Adrenal gland (tissue), 12 donors: Measurements from ENCODE around the gene NPAS3. TPM values are rescaled to one million over a fixed set of nuclear protein-coding genes. Genes with fewer than 3 reads are reported as not detected.

Source experiments
- DNase-seq, 7 donors: peaks; one replicate each; pipeline ENCODE4 v3.0.0-alpha.2; 2019 to 2020
- H3K27ac ChIP-seq, 5 donors: fragments of 200-600 bp; sonication (generic) in 4 of 5; 1 replicate in 3 of 5; 2 replicates in 2 of 5; pipeline versions ENCODE4 v1.5.1 to v1.8.0; 2016 to 2020; ENCODE audit warnings: mild to moderate bottlenecking in 1 of 5
- H3K27me3 ChIP-seq: fragments of 200-600 bp; 2 replicates; pipeline ENCODE4 v1.8.0; 2021
- H3K36me3 ChIP-seq, 2 donors: fragments of 200-600 bp; replicated peaks in 1 of 2; 1 replicate in 1 of 2; 2 replicates in 1 of 2; pipeline versions ENCODE4 v1.5.1 to v1.8.0; 2018 to 2022
- H3K4me1 ChIP-seq, 2 donors: fragments of 200-600 bp; replicated peaks in 1 of 2; 1 replicate in 1 of 2; 2 replicates in 1 of 2; pipeline versions ENCODE4 v1.5.1 to v1.8.0; 2018 to 2021
- H3K4me3 ChIP-seq, 4 donors: fragments of 200-600 bp; sonication (generic) in 3 of 4; one replicate each; pipeline ENCODE4 v1.5.1; 2016 to 2018
- H3K9me3 ChIP-seq, 3 donors: fragments of 200-600 bp; sonication (generic) in 1 of 3; replicated peaks in 1 of 3; 1 replicate in 2 of 3; 2 replicates in 1 of 3; pipeline versions ENCODE4 v1.5.1 to v1.8.0; 2016 to 2021
- POLR2A ChIP-seq, 2 donors: fragments of 450-650 bp; IDR thresholded peaks; one replicate each; pipeline ENCODE4 v1.6.1; 2017; ENCODE audit warnings: antibody characterized with exemption in 2 of 2, mild to moderate bottlenecking in 2 of 2, moderate library complexity in 1 of 2
- WGBS, 4 donors: extraction: QIAGEN DNeasy Blood & Tissue Kit in 2 of 4; methylation state at CpG; one replicate each; pipeline versions ENCODE4 v1.1.5 to v1.1.7; 2013 to 2017; 5-methylcytosine and 5-hydroxymethylcytosine counted together
- intact Hi-C, 2 donors: fragments of 100-400 bp; cut with DNase I; formaldehyde crosslinking; loops; one replicate each; pipeline versions ENCODE4 v1.14.1 to v1.15.0; 2022 to 2023
- polyA plus RNA-seq, 3 donors: library from polyadenylated mRNA; stranded (reverse); fragments of 200-250 nt in 2 of 3; fragments of 350-450 nt in 1 of 3; fragmentation: Illumina TruSeq in 1 of 3; extraction: RNeasy Lipid Tissue Mini Kit (QIAGEN cat#74804) in 1 of 3; gene quantifications; one replicate each; pipeline ENCODE4 v1.2.3, GENCODE V29; 2013 to 2014
- total RNA-seq, 9 donors: library from RNA; depleted of rRNA in 4 of 9; stranded (reverse); fragments of >200 nt in 4 of 9; fragments of 120-200 nt in 1 of 9; fragmentation: NEBNext Ultra II Directional in 1 of 9; extraction: Animal tissue kit (Norgen Biotek cat#: 25700) in 1 of 9; gene quantifications; one replicate each; pipeline versions ENCODE4 v1.1.0 to v1.2.4, GENCODE V29; 2013 to 2023
- TF ChIP-seq, protein P1 (sequence below), 6 experiments: fragments of 450-650 bp in 4 of 6; fragments of 200-600 bp in 2 of 6; sonication (generic) in 1 of 6; IDR thresholded peaks; 1 replicate in 5 of 6; 2 replicates in 1 of 6; pipeline versions ENCODE4 v1.5.1 to v1.8.0; 2016 to 2021; ENCODE audit warnings: antibody characterized with exemption in 6 of 6, mild to moderate bottlenecking in 2 of 6, moderate library complexity in 1 of 6
- donor health status: healthy with polysubstance abuse.
- donor health status: Bipolar disorder and iron deficiency.
- donor health status: DM: yes; HTN: yes; CAD: no.
- donor health status: DM: no; HTN: no; CAD: no.
- donor health status: DM: no; HTN: no; CAD: no.
- donor health status: DM: yes; HTN: yes; CAD: no.

Gene NPAS3
- total and polyA plus RNA-seq, 12 donors, result 0.36 to 7.5 (median 1.5) TPM

DNA sequence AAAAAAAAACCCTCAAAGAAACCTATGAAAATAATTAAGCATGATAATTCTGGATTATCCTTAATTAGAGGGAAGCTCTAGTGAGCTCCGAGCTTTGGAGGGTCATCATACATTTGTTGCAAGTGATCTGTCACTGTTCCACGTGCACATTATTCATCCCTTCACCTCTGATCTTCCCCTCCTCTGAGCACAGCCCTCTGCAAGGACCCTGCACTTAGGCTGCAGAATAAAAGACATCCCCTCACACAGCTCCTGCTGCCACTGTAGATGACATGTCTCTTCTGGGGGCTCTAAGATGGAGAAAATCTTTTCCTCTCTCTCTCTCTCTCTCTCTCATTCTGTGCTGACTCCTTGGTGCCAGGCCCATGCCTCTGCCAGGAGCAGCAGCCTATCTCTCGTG is 711.8 kb downstream of the NPAS3 start:
- no peak overlapping the region for H3K27ac ChIP-seq
- no peak for TF ChIP-seq POLR2A (IDR thresholded peaks at IDR 0.05)
- TF ChIP-seq, protein P1, sequence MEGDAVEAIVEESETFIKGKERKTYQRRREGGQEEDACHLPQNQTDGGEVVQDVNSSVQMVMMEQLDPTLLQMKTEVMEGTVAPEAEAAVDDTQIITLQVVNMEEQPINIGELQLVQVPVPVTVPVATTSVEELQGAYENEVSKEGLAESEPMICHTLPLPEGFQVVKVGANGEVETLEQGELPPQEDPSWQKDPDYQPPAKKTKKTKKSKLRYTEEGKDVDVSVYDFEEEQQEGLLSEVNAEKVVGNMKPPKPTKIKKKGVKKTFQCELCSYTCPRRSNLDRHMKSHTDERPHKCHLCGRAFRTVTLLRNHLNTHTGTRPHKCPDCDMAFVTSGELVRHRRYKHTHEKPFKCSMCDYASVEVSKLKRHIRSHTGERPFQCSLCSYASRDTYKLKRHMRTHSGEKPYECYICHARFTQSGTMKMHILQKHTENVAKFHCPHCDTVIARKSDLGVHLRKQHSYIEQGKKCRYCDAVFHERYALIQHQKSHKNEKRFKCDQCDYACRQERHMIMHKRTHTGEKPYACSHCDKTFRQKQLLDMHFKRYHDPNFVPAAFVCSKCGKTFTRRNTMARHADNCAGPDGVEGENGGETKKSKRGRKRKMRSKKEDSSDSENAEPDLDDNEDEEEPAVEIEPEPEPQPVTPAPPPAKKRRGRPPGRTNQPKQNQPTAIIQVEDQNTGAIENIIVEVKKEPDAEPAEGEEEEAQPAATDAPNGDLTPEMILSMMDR (IDR thresholded peaks at IDR 0.05), result no peak
- H3K27me3 ChIP-seq, result no peaks in the 10 kb centered on the region
- intact Hi-C loops, result no loop called here
- no peaks in the 10 kb centered on the region for H3K36me3 ChIP-seq
- WGBS, 4 donors, result 74 to 85% (median 79%) methylated on average over 3 of the region's 3 CpGs
- no peak overlapping the region for H3K4me3 ChIP-seq
- H3K4me1 ChIP-seq, result no peaks in the 10 kb centered on the region
- no peak for DNase-seq
- H3K9me3 ChIP-seq, result no peaks in the 10 kb centered on the region

DNA sequence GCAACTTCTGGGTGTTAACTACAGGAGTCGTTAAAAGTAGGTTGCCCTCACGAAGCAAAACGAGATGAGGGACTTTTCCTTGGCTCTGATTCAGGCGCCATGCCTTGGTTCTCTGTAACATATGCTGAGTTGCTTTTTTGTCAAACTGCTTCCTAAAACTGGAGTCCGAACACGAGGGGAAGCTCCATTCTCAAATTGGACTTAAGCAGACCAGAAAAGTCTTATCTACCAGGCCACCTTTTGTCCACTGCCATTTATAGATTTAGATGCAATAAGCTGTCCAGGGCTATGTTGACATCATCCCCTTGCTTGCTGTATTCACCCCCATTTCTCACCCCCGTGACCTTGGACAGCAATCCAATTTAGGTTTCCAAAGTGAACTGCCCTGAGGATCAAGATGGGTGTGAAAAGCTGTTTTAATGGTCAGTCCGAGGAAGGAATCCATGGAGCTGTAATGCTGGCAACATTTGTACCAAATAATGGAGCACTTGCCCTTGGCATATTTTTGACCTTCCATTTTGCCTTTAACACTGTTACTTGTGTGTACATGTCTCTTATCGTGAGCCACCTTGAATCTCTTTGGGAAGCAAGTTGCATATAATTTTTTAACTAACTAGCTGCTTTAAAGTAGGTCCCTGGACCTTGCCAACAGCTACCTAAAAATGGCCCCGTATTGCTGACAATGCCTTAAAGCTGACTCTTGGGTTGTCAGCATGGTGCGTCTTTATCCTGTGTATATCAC is 714.1 kb downstream of the NPAS3 start:
- 65 to 75% (median 74%) methylated on average over 11 of the region's 11 CpGs for WGBS, 4 donors
- intact Hi-C loops, result no loop called here

DNA sequence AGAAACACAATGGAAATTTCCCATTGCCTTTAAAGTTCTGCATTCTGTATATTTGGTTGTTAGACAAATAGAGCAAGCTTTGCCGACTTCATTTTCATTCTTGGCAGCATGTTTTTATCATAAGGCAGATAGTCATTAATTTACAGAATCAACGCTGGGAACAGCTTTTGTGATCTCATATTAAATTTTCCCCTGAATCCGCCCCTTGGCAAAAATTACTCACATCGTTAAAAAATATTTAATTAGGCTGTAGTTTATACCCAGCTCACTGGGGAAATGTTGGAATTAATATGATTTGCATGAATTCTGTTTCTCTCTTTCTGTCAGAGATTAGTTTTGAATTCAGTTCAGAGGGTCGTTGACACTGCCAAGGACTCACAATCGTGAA is 714.6 kb downstream of the NPAS3 start:
- H3K27ac ChIP-seq, result no peak overlapping the region
- no peak overlapping the region for H3K4me3 ChIP-seq
- 69 to 80% (median 74%) methylated on average over 6 of the region's 6 CpGs for WGBS, 4 donors
- no peak for DNase-seq
- no peaks in the 10 kb centered on the region for H3K27me3 ChIP-seq
- H3K4me1 ChIP-seq, result no peaks in the 10 kb centered on the region
- TF ChIP-seq, protein P1 (IDR thresholded peaks at IDR 0.05), result no peak
- TF ChIP-seq POLR2A (IDR thresholded peaks at IDR 0.05), result no peak
- no peaks in the 10 kb centered on the region for H3K36me3 ChIP-seq
- H3K9me3 ChIP-seq, result no peaks in the 10 kb centered on the region
- intact Hi-C loops, result no loop called here

More for the DNA sequence above, 714.1 kb downstream of the NPAS3 start:
- no peaks in the 10 kb centered on the region for H3K9me3 ChIP-seq
- H3K27me3 ChIP-seq, result no peaks in the 10 kb centered on the region
- no peak overlapping the region for H3K27ac ChIP-seq
- no peak for DNase-seq
- no peaks in the 10 kb centered on the region for H3K36me3 ChIP-seq
- H3K4me3 ChIP-seq, result no peak overlapping the region
- no peaks in the 10 kb centered on the region for H3K4me1 ChIP-seq
- no peak for TF ChIP-seq POLR2A (IDR thresholded peaks at IDR 0.05)
- TF ChIP-seq, protein P1 (IDR thresholded peaks at IDR 0.05), result no peak

DNA sequence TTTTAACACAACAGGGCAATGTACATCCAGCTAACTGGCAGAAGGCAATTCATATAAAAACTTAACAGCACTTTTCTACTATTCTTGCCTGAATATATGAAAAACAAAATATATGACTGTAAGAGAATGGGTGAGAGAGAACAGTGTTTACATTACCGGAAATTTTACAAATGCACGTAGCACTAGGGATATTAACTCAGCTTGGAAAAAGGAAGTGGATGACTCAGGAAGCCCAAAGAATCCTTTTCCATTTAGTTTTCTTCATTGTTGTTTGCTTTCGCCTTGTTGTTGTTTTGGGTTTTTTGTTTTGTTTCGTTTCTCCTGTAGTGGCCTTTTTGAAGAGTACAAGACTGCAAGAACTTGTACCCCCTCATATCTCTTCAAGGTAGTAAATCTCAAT is 716.7 kb downstream of the NPAS3 start:
- H3K27ac ChIP-seq, result no peak overlapping the region
- H3K4me3 ChIP-seq, result no peak overlapping the region
- WGBS, 4 donors, result 63 to 81% (median 70%) methylated on average over 4 of the region's 4 CpGs
- TF ChIP-seq POLR2A (IDR thresholded peaks at IDR 0.05), result no peak
- TF ChIP-seq, protein P1 (IDR thresholded peaks at IDR 0.05), result no peak
- intact Hi-C loops, result no loop called here
- no peaks in the 10 kb centered on the region for H3K27me3 ChIP-seq
- no peaks in the 10 kb centered on the region for H3K4me1 ChIP-seq
- no peaks in the 10 kb centered on the region for H3K9me3 ChIP-seq
- no peak for DNase-seq
- H3K36me3 ChIP-seq, result no peaks in the 10 kb centered on the region
